Activated T-cell treated with anti-CD3 and anti-CD28 coated beads, Interleukin-2, amount 50 U/mL, for 4 hours (primary cell): Measurements from ENCODE around the gene PRRG1. TPM values are rescaled to one million over a fixed set of nuclear protein-coding genes. Genes with fewer than 3 reads are reported as not detected.

ENCODE experiments used
- ATAC-seq, 2 donors: fragments of 200-7000 bp; cut with Tn5 transposase; one replicate each; pipeline ENCODE4 v1.10.0; 2021
- DNase-seq: peaks from one replicate; pipeline ENCODE4 v3.0.0-alpha.2; 2020
- H3K27me3 Mint-ChIP-seq: one replicate; pipeline ENCODE4 v1.8.0; 2021; ENCODE audit warnings: low read depth, mixed read lengths
- H3K36me3 Mint-ChIP-seq: one replicate; pipeline ENCODE4 v1.8.0; 2022; ENCODE audit warnings: mixed read lengths; ENCODE audit not compliant: insufficient read depth
- H3K4me1 Mint-ChIP-seq: one replicate; pipeline ENCODE4 v1.8.0; 2021; ENCODE audit warnings: low read depth, mixed read lengths
- H3K4me3 Mint-ChIP-seq: one replicate; pipeline ENCODE4 v1.8.0; 2021; ENCODE audit warnings: mild to moderate bottlenecking, moderate library complexity, mixed read lengths
- H3K9me3 Mint-ChIP-seq: one replicate; pipeline ENCODE4 v1.8.0; 2021; ENCODE audit warnings: mixed read lengths
- total RNA-seq, 3 donors: library from RNA; stranded (reverse); gene quantifications; one replicate each; pipeline ENCODE4 v1.2.1, GENCODE V29; 2021

The PRRG1 gene
- total RNA-seq, 3 donors from 2014 or later, result not detected

DNA sequence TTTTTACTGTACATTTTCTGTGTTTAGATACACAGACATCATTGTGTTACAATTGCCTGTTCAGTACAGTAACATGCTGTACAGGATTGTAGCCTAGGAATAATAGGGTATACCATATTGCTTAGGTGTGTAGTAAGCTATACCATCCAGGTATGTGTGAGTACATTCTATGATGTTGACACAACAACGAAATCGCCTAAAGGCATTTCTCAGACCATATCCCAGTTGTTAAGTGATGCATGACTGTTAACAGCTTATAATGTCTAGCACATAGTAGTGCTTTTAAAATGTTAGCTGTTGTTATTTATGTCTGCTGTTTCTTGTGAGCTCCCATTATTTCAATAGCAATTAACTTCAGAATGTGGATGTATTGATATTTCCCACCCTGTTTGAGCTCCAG lies 4.5 kb downstream of the PRRG1 start:
- H3K27me3 Mint-ChIP-seq, result peaks cover 15% of the 10 kb centered on the region
- ATAC-seq, result no peak
- DNase-seq, result no peak
- H3K4me1 Mint-ChIP-seq, result peaks cover 4% of the 10 kb centered on the region
- no peak overlapping the region for H3K4me3 Mint-ChIP-seq
- H3K36me3 Mint-ChIP-seq, result no peaks in the 10 kb centered on the region
- peaks cover 3% of the 10 kb centered on the region for H3K9me3 Mint-ChIP-seq

DNA sequence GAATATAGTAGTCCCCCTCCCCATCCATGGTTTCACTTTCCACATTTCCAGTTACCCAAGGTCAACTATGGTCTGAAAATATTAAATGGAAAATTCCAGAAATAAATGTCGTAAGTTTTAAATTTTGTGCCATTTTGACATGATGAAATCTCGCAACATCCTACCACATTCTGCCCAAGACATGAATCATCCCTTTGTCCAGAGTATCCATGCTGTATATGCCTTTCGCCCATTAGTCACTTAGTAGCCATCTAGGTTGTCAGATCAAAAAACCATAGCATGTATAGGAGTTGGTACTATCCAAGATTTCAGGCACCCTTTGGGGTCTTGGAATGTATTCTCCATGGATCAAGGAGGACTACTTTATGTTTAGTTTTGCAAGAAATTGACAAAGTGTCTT lies 8.3 kb downstream of the PRRG1 start:
- Mint-ChIP-seq H3K9me3 (peaks cover 3% of the 10 kb centered on the region), H3K27me3 (peaks cover 2% of the 10 kb centered on the region), H3K36me3 (no peaks in the 10 kb centered on the region), H3K4me3 (no peak overlapping the region), H3K4me1 (no peaks in the 10 kb centered on the region)
- DNase-seq, result no peak
- ATAC-seq, result no peak

DNA sequence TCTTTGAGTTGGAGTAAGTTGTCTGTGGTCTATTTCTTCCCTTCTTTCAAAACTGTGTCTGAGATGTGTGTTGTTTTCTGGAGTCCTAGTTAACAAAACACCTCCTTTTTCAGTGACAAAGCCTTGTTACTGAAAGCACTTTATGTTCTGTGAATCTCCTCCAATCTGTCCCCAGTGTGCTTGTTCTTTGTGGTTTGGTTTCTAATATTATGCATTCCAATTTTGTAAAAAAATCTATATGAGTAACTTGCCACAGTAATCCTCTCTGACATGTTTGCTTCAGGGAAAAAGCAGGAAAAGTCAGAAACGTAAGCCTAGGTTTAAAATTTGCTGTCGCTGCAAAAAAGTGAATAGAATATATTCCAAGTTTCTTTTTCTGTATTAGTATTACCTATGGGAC lies 12.4 kb downstream of the PRRG1 start:
- no peak overlapping the region for H3K4me3 Mint-ChIP-seq

DNA sequence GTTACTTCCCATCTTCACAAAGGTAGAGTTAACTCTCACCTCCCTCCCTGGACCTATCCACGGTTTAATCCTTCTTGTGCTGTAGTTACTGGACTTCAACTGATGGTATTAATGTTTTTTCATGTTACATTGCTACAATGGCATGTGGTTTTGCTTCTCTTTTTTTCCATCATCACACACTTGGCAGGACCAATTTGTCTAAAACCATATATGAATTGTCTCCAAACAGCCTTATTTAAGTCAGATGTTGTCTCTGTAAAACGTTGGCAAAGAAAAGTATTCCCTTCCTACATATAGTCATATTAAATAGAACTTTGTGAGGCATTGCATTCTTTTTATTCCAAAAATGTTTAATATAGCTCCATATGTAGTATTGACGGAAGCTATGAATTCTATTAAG lies 15.5 kb downstream of the PRRG1 start:
- no peaks in the 10 kb centered on the region for H3K27me3 Mint-ChIP-seq
- H3K9me3 Mint-ChIP-seq, result peaks cover 3% of the 10 kb centered on the region
- no peaks in the 10 kb centered on the region for H3K36me3 Mint-ChIP-seq
- ATAC-seq, result no peak
- DNase-seq, result no peak
- no peak overlapping the region for H3K4me3 Mint-ChIP-seq
- H3K4me1 Mint-ChIP-seq, result no peaks in the 10 kb centered on the region

More for the DNA sequence above, 12.4 kb downstream of the PRRG1 start:
- H3K9me3 Mint-ChIP-seq, result no peaks in the 10 kb centered on the region
- H3K36me3 Mint-ChIP-seq, result no peaks in the 10 kb centered on the region
- ATAC-seq (no peak), DNase-seq (no peak)
- H3K27me3 Mint-ChIP-seq, result no peaks in the 10 kb centered on the region
- H3K4me1 Mint-ChIP-seq, result no peaks in the 10 kb centered on the region

DNA sequence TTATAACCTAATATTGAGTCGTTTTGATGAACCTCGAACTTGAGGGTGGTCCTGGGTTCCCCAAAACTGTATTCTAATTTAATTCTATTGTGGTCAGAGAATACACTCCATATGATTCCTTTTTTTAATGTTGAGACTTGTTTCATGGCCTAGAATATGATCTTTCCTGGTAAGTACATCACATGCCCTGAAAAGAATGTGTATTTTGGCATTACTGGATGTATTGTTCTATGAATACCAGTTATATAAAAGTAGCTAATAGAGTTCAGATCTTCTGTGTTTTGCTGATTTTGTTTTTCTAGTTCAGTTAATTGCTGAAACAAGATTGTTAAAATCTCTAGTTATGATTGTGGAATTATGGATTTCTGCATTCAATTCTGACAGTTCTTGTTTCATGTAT lies 18.8 kb downstream of the PRRG1 start:
- DNase-seq, result no peak
- no peak for ATAC-seq
- no peaks in the 10 kb centered on the region for H3K36me3 Mint-ChIP-seq
- H3K27me3 Mint-ChIP-seq, result no peaks in the 10 kb centered on the region
- no peaks in the 10 kb centered on the region for H3K4me1 Mint-ChIP-seq
- H3K4me3 Mint-ChIP-seq, result no peak overlapping the region
- H3K9me3 Mint-ChIP-seq, result peaks cover 3% of the 10 kb centered on the region

DNA sequence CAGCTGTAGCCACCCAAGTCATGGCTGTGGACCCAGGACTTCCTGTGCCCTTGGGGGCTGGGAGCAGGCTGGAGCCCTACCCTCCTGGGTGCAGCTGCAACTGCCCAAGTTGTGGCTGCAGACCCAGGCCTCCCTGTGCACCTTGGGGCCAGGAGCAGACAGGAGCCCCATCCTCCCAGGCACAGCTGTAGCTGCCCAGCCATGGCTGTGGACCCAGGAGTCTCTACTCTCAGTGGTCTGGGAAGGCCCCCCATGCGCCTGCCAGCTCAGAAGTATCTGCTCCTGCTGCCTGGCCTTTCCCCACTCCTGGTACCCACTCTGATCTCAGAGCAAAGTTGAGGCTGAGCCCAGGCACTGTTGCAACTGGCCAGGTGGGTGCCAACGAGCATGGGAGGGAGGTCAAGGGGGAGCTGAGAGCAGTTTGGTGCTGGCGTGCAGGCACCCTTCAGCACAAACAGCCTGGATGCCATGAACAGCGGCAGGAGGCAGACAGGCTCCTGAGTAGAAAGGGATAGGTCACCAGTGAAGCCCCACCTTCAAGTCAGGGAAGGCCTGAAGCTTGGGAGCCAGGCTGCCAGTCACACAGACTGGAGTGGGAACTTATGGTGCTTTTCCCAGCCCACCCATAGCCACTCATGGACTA lies 21.5 kb downstream of the PRRG1 start:
- ATAC-seq (no peak), DNase-seq (no peak)
- Mint-ChIP-seq H3K4me3 (no peak overlapping the region), H3K27me3 (no peaks in the 10 kb centered on the region), H3K4me1 (no peaks in the 10 kb centered on the region), H3K9me3 (peaks cover 3% of the 10 kb centered on the region), H3K36me3 (no peaks in the 10 kb centered on the region)

DNA sequence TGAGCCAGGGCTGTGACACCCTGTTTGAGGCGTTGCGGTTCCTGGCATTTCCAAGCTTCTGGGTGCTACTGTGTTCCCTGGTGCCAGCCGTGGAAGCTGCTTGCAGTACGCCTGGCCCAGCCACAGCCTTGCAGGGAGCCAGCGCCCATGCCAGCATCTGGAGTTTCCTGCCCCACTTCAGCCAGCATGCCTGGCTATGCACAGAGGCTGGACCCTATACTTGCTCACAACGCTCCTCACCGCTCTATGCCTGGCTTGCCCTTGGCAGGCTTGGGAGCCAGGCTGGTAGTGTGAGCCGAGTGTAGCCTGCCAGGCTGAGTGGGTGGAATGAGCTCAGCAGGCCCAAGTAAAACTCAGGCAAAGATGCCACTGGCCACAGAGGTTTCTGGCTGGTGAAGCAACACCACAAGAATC lies 22.4 kb downstream of the PRRG1 start:
- Mint-ChIP-seq H3K4me3 (no peak overlapping the region), H3K27me3 (no peaks in the 10 kb centered on the region), H3K9me3 (peaks cover 3% of the 10 kb centered on the region), H3K4me1 (no peaks in the 10 kb centered on the region), H3K36me3 (no peaks in the 10 kb centered on the region)
- no peak for DNase-seq
- ATAC-seq, result no peak

DNA sequence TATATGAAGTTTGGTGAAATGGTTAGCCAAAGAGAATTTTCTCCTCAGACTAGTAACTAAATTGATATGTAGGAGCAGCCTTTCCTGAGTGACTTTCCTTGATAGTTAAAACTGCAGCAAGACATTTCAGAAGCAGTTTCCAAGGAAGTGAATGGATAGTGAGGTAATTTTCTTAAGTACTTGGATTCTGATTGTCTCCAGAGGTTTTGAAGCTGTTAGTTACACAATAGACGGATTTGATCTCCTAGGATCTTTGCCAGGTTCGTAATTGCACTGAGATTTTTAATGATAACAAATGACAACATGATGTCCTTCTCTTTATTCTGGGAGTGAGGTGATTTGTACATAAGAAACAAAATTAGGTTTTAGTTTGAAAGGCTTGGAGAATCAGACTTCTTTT lies 29.2 kb downstream of the PRRG1 start:
- ATAC-seq, result no peak
- Mint-ChIP-seq H3K4me3 (no peak overlapping the region), H3K4me1 (no peaks in the 10 kb centered on the region), H3K27me3 (peaks cover 2% of the 10 kb centered on the region), H3K9me3 (no peaks in the 10 kb centered on the region), H3K36me3 (no peaks in the 10 kb centered on the region)
- no peak for DNase-seq

DNA sequence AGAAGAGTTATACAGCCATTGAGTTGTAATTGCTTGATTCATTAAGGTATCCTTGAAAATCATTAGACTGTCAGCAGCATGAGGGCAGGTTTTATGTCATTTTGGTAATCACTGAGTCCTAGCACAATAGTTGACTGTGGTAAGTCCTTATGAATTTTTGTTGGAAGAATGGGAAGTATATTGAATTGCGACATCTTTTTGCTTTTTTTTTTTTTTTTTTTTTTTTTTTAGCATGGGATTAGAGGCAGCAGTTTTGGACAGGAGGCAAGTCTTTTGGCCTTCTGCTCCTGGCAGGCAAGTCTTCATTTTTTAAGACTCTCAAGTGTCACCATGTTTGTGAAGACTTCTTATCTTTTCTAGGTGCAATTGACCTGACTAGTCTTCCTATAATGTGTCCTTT lies 29.7 kb downstream of the PRRG1 start:
- no peak for DNase-seq
- no peak for ATAC-seq
- Mint-ChIP-seq H3K36me3 (no peaks in the 10 kb centered on the region), H3K9me3 (no peaks in the 10 kb centered on the region), H3K4me1 (no peaks in the 10 kb centered on the region), H3K4me3 (no peak overlapping the region), H3K27me3 (peaks cover 2% of the 10 kb centered on the region)

DNA sequence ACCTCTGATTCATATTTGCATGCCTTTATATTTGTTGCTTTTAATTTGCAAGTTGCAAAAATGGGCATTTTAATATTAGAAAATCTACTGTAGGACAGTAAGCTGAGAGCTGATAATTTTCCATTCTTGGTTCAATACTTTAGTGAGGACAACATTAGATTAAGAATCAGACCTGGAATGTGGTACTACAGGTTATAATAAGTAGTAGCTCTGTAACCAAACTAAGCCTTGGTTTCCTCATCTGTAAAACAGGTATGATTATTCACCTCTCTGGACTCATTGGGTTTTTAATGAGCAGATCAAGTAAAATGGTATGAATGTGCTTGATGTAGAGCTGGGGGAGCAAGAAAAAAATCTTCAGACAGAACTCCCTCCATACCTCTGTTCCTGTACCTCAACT lies 31.1 kb downstream of the PRRG1 start:
- no peaks in the 10 kb centered on the region for H3K9me3 Mint-ChIP-seq
- no peak overlapping the region for H3K4me3 Mint-ChIP-seq
- ATAC-seq (no peak), DNase-seq (no peak)
- no peaks in the 10 kb centered on the region for H3K4me1 Mint-ChIP-seq
- peaks cover 2% of the 10 kb centered on the region for H3K27me3 Mint-ChIP-seq
- no peaks in the 10 kb centered on the region for H3K36me3 Mint-ChIP-seq

DNA sequence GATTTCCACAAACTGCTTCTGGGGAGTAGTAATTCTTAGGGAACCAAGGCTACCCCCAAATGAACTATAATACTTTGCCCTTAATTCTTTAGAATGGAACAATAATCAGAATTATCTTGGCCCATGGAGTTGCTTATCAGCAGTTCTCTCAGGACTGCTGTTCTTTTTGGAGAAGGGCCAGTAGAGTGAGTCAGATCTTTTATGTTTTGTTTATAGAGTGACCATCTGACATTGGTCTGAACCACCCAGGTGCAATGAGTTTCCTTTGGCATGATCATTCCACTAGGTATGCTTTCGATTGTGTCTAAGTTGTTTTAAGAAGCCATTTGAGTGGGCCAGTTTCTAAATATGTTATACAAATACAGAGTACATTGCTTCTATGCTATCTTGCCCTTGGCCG lies 31.8 kb downstream of the PRRG1 start:
- no peak for DNase-seq
- ATAC-seq, result no peak
- no peak overlapping the region for H3K4me3 Mint-ChIP-seq
- H3K36me3 Mint-ChIP-seq, result no peaks in the 10 kb centered on the region
- no peaks in the 10 kb centered on the region for H3K9me3 Mint-ChIP-seq
- no peaks in the 10 kb centered on the region for H3K4me1 Mint-ChIP-seq
- H3K27me3 Mint-ChIP-seq, result peaks cover 2% of the 10 kb centered on the region

DNA sequence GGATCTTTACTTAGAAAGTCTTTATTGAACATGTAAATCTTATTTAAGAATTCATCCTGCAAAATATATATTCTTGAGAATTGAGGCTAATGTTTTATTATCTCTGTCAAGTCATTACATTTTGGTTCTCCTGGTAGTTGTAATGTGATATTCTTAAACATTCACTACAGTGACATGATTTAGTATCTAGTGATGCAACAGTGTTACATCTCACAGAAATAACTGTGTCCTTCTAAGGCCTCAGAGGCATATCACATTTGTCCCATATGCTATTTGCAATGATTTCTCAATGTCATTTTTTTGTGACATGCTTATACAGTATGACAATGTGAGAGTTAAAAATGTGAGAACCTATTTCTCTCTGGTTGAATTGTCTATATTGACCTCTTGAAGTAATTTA lies 34.1 kb downstream of the PRRG1 start:
- Mint-ChIP-seq H3K4me3 (no peak overlapping the region), H3K4me1 (no peaks in the 10 kb centered on the region), H3K9me3 (no peaks in the 10 kb centered on the region), H3K36me3 (no peaks in the 10 kb centered on the region), H3K27me3 (peaks cover 4% of the 10 kb centered on the region)
- DNase-seq (no peak), ATAC-seq (no peak)

DNA sequence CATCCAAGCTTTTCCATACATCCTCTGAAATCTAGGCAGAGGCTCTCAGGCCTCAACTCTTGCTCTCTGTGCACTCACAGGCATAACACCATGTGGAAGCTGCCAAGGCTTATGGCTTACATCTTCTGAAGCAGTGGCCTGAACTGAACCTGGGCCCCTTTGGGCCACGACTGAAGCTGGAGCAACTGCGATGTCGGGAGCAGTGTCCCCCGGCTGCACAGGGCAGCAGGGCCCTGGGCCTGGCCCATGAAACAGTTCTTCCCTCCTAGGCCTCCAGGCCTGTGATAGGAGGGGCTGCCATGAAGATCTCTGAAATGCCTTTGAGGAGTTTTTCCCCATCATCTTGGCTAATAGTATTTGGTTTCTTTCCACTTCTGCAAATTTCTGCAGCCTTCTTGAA lies 39.2 kb downstream of the PRRG1 start:
- no peaks in the 10 kb centered on the region for H3K4me1 Mint-ChIP-seq

DNA sequence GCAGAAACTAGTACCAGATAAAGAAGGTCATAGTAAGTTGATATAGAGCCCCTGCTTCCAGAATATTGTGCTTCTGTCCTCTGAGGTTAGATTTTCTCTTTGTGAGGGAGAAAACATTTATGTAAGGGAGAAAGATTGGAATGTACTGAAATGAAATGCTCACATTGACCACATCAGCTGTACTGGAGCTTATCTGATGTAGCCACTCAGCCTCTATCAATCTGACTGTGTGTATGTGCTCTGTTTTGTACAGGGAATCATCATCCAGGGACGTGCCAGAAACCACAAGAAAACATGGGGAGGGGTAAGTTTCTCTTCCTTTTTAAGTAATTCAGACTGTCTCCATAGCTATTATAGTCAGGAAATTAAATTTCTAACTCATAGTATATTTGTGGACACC lies 56.8 kb downstream of the PRRG1 start:
- H3K36me3 Mint-ChIP-seq, result no peaks in the 10 kb centered on the region
- H3K4me1 Mint-ChIP-seq, result no peaks in the 10 kb centered on the region
- H3K4me3 Mint-ChIP-seq, result no peak overlapping the region
- DNase-seq, result no peak
- no peaks in the 10 kb centered on the region for H3K9me3 Mint-ChIP-seq
- no peaks in the 10 kb centered on the region for H3K27me3 Mint-ChIP-seq
- ATAC-seq, result no peak

More for the DNA sequence above, 39.2 kb downstream of the PRRG1 start:
- no peaks in the 10 kb centered on the region for H3K36me3 Mint-ChIP-seq
- no peak overlapping the region for H3K4me3 Mint-ChIP-seq
- peaks cover 5% of the 10 kb centered on the region for H3K9me3 Mint-ChIP-seq
- DNase-seq (no peak), ATAC-seq (no peak)
- peaks cover 2% of the 10 kb centered on the region for H3K27me3 Mint-ChIP-seq

DNA sequence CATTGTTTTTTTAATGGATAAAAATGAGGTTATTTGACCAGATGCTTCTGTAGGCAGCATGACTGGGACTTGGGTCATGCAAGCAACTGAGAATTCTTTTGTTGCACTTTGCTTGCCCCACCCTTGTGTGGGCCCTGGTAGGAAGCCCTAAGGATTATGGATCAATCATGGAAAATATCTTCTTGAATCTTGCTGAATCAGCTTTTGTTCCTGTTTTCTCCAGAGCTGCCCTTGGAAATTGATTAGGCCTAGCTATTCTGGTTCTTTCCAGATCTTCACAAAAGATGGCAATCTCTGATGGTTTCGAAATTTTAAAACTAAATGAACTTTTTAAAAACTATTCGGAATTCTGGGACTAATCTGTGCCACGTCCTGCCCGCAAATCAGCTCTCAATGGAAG lies 58.6 kb downstream of the PRRG1 start:
- Mint-ChIP-seq H3K27me3 (no peaks in the 10 kb centered on the region), H3K4me1 (no peaks in the 10 kb centered on the region), H3K9me3 (no peaks in the 10 kb centered on the region), H3K4me3 (no peak overlapping the region), H3K36me3 (no peaks in the 10 kb centered on the region)
- ATAC-seq, result no peak
- no peak for DNase-seq

DNA sequence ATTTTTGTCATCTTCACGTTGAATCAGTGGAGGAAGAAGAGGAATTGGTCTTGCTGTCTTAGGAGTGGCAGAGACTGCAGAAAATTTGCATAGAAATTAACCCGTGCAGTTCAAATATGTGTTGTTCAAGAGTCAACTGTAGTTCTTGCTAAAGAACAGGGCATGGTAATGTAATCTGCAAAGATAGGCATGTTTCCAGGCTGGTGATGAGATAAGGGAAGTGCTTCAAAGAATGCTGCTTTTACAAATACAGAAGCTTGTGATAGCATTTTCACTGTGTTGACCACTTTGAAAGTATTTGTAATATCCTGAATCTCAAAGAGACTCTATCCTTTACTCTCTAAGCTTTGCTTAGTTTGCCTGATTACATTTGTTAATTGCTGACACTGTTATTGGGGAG lies 60.1 kb downstream of the PRRG1 start:
- no peak overlapping the region for H3K4me3 Mint-ChIP-seq
- no peaks in the 10 kb centered on the region for H3K27me3 Mint-ChIP-seq
- ATAC-seq (no peak), DNase-seq (no peak)
- H3K4me1 Mint-ChIP-seq, result no peaks in the 10 kb centered on the region
- H3K9me3 Mint-ChIP-seq, result peaks cover 3% of the 10 kb centered on the region
- H3K36me3 Mint-ChIP-seq, result no peaks in the 10 kb centered on the region
